ENCODE measurements around the gene SLC2A6. TPM values are rescaled to one million over a fixed set of nuclear protein-coding genes. Genes with fewer than 3 reads are reported as not detected.

Gene SLC2A6
- polyA plus RNA-seq, 1 of the 3 experiments (the other 2 are of a cell fraction): 5.2 TPM

DNA sequence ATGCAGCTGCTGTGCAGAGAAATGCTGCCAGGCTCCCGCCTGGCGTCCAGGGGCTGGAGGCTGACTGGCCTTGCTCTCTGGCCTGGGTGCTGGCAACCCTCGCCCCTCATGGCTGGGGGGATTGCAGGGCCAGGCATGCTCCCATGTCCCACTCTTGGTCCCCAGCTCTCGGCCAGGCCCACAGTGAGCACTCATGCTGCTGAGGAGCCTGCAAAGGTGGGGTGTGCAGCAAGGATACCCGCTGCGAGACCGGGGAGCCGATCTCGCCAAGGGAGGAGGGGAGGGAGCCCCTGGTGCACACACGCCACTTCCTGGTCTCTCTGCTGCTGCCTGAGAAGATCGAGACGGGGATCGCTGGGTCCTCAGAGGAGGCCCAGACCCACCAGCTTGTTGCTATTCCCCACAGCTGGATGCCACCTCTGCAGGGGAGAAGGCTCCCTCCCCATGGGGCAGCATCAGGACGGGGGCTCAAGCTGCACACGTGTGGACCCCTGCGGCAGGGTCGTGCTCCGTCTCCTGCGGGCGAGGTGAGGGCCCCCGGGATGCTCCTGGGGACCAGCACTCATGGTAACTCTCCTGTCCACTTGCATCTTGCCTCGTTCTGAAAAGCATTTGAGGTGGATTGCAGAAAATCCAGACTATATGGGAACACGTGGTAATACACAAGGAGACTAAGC lies 33.5 kb downstream of the SLC2A6 start:
- DNase-seq: no peak
- no peak for TF ChIP-seq RXRA (IDR thresholded peaks at IDR 0.05; ENCODE audit: borderline replicate concordance, low read depth)
- TF ChIP-seq JUND (IDR thresholded peaks at IDR 0.05): no peak
- TF ChIP-seq POLR2AphosphoS5 (IDR thresholded peaks at IDR 0.05; ENCODE audit: low read depth, low read length): no peak
- TF ChIP-seq RAD21 (IDR thresholded peaks at IDR 0.05; ENCODE audit: low read length): no peak
- no peak for TF ChIP-seq RCOR1 (IDR thresholded peaks at IDR 0.05; ENCODE audit: low read length)
- no peak for TF ChIP-seq RFX5 (IDR thresholded peaks at IDR 0.05; ENCODE audit: low read length)
- no peak for TF ChIP-seq NRF1 (IDR thresholded peaks at IDR 0.05; ENCODE audit: low read depth, low read length)
- TF ChIP-seq, protein P1, sequence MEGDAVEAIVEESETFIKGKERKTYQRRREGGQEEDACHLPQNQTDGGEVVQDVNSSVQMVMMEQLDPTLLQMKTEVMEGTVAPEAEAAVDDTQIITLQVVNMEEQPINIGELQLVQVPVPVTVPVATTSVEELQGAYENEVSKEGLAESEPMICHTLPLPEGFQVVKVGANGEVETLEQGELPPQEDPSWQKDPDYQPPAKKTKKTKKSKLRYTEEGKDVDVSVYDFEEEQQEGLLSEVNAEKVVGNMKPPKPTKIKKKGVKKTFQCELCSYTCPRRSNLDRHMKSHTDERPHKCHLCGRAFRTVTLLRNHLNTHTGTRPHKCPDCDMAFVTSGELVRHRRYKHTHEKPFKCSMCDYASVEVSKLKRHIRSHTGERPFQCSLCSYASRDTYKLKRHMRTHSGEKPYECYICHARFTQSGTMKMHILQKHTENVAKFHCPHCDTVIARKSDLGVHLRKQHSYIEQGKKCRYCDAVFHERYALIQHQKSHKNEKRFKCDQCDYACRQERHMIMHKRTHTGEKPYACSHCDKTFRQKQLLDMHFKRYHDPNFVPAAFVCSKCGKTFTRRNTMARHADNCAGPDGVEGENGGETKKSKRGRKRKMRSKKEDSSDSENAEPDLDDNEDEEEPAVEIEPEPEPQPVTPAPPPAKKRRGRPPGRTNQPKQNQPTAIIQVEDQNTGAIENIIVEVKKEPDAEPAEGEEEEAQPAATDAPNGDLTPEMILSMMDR (IDR thresholded peaks at IDR 0.05): no peak
- no peak for TF ChIP-seq EP300 (IDR thresholded peaks at IDR 0.05; ENCODE audit: borderline replicate concordance in 1 of 2, low read depth in 1 of 2, low read length in 1 of 2)
- H3K27ac ChIP-seq (ENCODE audit: low read depth in 2 of 2, low read length in 1 of 2): no peak overlapping the region
- no peak overlapping the region for H3K4me3 ChIP-seq (ENCODE audit: low read depth in 2 of 2, low read length in 1 of 2)
- no peak overlapping the region for H3K4me2 ChIP-seq
- H3K36me3 ChIP-seq (replicated peaks in 1 of 2; ENCODE audit: control insufficient read depth in 1 of 2, insufficient read depth in 2 of 2, low read length in 1 of 2): no peaks in the 10 kb centered on the region
- WGBS (ENCODE audit: low lambda C conversion rate): 78% methylated on average over 8 of the region's 23 CpGs
- no peaks in the 10 kb centered on the region for H3K9me3 ChIP-seq
- ChIA-PET POLR2A (interaction anchor here (0.6 kb wide), 1 partner anchor 98 kb away, joined by 3 read pairs; no protein-coding TSS in a partner anchor), CTCF (interaction anchor here (0.8 to 1.3 kb wide), 3 partner anchors 12 to 550 kb away, joined by 3 read pairs; no protein-coding TSS in a partner anchor)
- H2AFZ ChIP-seq (ENCODE audit: low read depth): no peak overlapping the region
- no peaks in the 10 kb centered on the region for H3K27me3 ChIP-seq (ENCODE audit: insufficient read depth)
- H3K4me1 ChIP-seq (ENCODE audit: control insufficient read depth in 1 of 2, insufficient read depth in 2 of 2, low read depth in 1 of 2, low read length in 1 of 2): peaks cover 0 to 11% of the 10 kb centered on the region in 2 experiments; a peak in 2 of 4 replicates
- H3K79me2 ChIP-seq (ENCODE audit: insufficient read depth): no peaks in the 10 kb centered on the region
- H3K9ac ChIP-seq: no peak overlapping the region
- no peaks in the 10 kb centered on the region for H3F3A ChIP-seq (replicated peaks; ENCODE audit: insufficient read depth)
- H3K9me2 ChIP-seq: no peaks in the 10 kb centered on the region
- no peaks in the 10 kb centered on the region for H4K20me1 ChIP-seq (ENCODE audit: insufficient read depth)

DNA sequence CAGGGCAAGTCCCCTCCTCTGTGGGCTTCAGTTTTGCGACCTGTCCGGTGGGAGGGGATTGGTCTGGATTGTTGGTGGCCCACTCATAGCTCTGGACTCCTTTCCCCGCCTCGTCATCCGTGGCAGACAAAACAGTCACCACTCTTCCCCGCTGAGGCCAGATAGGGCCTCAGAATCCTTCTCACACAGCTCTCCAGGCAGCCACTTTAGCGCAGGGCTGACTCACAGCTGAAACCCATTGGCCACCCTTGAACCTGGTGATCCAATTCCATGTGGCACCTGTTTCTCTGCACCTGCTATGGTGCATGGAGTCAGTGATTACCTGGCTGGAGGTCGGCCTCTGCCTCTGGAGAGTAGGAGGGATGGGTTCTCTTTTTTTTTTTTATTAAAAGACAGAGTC lies 34.9 kb downstream of the SLC2A6 start:
- DNase-seq: no peak
- no peaks in the 10 kb centered on the region for H3K9me2 ChIP-seq
- H3K27me3 ChIP-seq (ENCODE audit: insufficient read depth): no peaks in the 10 kb centered on the region
- ChIA-PET CTCF (interaction anchor here (1.2 to 1.3 kb wide), 3 partner anchors 11 to 299 kb away, joined by 3 to 4 read pairs (median 3); no protein-coding TSS in a partner anchor), POLR2A (no interaction called here)
- H3K36me3 ChIP-seq (replicated peaks in 1 of 2; ENCODE audit: control insufficient read depth in 1 of 2, insufficient read depth in 2 of 2, low read length in 1 of 2): no peaks in the 10 kb centered on the region
- no peaks in the 10 kb centered on the region for H3K9me3 ChIP-seq
- H3K79me2 ChIP-seq (ENCODE audit: insufficient read depth): no peaks in the 10 kb centered on the region
- no peak overlapping the region for H2AFZ ChIP-seq (ENCODE audit: low read depth)
- H3K4me3 ChIP-seq (ENCODE audit: low read depth in 2 of 2, low read length in 1 of 2): no peak overlapping the region
- H3K9ac ChIP-seq: no peak overlapping the region
- no peaks in the 10 kb centered on the region for H3F3A ChIP-seq (replicated peaks; ENCODE audit: insufficient read depth)
- H3K4me1 ChIP-seq (ENCODE audit: control insufficient read depth in 1 of 2, insufficient read depth in 2 of 2, low read depth in 1 of 2, low read length in 1 of 2): peaks cover 0 to 7% of the 10 kb centered on the region in 2 experiments; a peak in 2 of 4 replicates
- H3K4me2 ChIP-seq: no peak overlapping the region
- no peak overlapping the region for H3K27ac ChIP-seq (ENCODE audit: low read depth in 2 of 2, low read length in 1 of 2)
- WGBS (ENCODE audit: low lambda C conversion rate): 77% methylated on average over 7 of the region's 8 CpGs
- H4K20me1 ChIP-seq (ENCODE audit: insufficient read depth): no peaks in the 10 kb centered on the region
- TF ChIP-seq EP300 (IDR thresholded peaks at IDR 0.05; ENCODE audit: borderline replicate concordance in 1 of 2, low read depth in 1 of 2, low read length in 1 of 2): no peak
- TF ChIP-seq, protein P2, sequence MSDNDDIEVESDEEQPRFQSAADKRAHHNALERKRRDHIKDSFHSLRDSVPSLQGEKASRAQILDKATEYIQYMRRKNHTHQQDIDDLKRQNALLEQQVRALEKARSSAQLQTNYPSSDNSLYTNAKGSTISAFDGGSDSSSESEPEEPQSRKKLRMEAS (IDR thresholded peaks at IDR 0.05; ENCODE audit: low read depth): no peak
- TF ChIP-seq, protein P3, sequence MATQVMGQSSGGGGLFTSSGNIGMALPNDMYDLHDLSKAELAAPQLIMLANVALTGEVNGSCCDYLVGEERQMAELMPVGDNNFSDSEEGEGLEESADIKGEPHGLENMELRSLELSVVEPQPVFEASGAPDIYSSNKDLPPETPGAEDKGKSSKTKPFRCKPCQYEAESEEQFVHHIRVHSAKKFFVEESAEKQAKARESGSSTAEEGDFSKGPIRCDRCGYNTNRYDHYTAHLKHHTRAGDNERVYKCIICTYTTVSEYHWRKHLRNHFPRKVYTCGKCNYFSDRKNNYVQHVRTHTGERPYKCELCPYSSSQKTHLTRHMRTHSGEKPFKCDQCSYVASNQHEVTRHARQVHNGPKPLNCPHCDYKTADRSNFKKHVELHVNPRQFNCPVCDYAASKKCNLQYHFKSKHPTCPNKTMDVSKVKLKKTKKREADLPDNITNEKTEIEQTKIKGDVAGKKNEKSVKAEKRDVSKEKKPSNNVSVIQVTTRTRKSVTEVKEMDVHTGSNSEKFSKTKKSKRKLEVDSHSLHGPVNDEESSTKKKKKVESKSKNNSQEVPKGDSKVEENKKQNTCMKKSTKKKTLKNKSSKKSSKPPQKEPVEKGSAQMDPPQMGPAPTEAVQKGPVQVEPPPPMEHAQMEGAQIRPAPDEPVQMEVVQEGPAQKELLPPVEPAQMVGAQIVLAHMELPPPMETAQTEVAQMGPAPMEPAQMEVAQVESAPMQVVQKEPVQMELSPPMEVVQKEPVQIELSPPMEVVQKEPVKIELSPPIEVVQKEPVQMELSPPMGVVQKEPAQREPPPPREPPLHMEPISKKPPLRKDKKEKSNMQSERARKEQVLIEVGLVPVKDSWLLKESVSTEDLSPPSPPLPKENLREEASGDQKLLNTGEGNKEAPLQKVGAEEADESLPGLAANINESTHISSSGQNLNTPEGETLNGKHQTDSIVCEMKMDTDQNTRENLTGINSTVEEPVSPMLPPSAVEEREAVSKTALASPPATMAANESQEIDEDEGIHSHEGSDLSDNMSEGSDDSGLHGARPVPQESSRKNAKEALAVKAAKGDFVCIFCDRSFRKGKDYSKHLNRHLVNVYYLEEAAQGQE (IDR thresholded peaks at IDR 0.05; ENCODE audit: low read depth, low read length): no peak
- no peak for TF ChIP-seq SIN3A (IDR thresholded peaks at IDR 0.05; ENCODE audit: borderline replicate concordance, low read depth, low read length)
- TF ChIP-seq YY1 (IDR thresholded peaks at IDR 0.05; ENCODE audit: low read depth): no peak
- TF ChIP-seq CHD2 (IDR thresholded peaks at IDR 0.05; ENCODE audit: low read length, partially characterized antibody): no peak
- no peak for TF ChIP-seq MXI1 (IDR thresholded peaks at IDR 0.05; ENCODE audit: low read depth, low read length)
- TF ChIP-seq FOXJ3 (CRISPR knock-in tag; IDR thresholded peaks at IDR 0.05): no peak
- TF ChIP-seq RCOR1 (IDR thresholded peaks at IDR 0.05; ENCODE audit: low read length): no peak
- TF ChIP-seq GATA2 (CRISPR knock-in tag; IDR thresholded peaks at IDR 0.05): no peak
- TF ChIP-seq TCF12 (IDR thresholded peaks at IDR 0.05): no peak
- no peak for TF ChIP-seq JUND (IDR thresholded peaks at IDR 0.05)
- no peak for TF ChIP-seq TAF1 (IDR thresholded peaks at IDR 0.05; ENCODE audit: borderline replicate concordance, low read depth, low read length)
- TF ChIP-seq, protein P1 (IDR thresholded peaks at IDR 0.05): no peak

Measured in SK-N-SH (cell line).